GM12874 (cell line): ENCODE data around the gene SEMA5A.

Source experiments
- TF ChIP-seq, protein P1 (sequence below): IDR thresholded peaks from 2 replicates; pipeline ENCODE4 v1.5.1; 2011; ENCODE audit warnings: low read depth, mild to moderate bottlenecking, control low read depth, low read length, moderate library complexity; ENCODE audit not compliant: insufficient read depth

Gene SEMA5A

GRCh38 chr5:9042241-9042640 is 503.6 kb downstream of the SEMA5A start:
- TF ChIP-seq, protein P1, sequence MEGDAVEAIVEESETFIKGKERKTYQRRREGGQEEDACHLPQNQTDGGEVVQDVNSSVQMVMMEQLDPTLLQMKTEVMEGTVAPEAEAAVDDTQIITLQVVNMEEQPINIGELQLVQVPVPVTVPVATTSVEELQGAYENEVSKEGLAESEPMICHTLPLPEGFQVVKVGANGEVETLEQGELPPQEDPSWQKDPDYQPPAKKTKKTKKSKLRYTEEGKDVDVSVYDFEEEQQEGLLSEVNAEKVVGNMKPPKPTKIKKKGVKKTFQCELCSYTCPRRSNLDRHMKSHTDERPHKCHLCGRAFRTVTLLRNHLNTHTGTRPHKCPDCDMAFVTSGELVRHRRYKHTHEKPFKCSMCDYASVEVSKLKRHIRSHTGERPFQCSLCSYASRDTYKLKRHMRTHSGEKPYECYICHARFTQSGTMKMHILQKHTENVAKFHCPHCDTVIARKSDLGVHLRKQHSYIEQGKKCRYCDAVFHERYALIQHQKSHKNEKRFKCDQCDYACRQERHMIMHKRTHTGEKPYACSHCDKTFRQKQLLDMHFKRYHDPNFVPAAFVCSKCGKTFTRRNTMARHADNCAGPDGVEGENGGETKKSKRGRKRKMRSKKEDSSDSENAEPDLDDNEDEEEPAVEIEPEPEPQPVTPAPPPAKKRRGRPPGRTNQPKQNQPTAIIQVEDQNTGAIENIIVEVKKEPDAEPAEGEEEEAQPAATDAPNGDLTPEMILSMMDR = no peak

DNA sequence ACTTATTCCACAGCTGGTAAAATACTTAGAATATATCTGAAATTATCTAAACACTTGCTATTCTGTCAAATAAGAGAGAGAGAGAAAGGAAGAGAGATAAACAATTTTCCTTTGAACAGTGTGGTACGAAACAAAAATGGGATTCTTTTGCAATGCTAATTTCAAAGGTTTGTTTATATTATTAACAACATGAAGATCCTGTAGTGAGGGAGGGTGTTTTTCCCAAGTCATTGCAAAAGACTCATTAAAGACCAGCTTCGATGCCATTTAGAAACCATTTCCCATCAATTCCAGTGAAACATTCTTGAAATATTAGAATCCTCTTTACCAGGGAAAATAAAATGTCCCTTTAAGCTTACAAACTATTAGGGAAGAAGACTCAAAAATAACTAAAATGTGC is 505.4 kb downstream of the SEMA5A start:
- TF ChIP-seq, protein P1 = no peak

- TF ChIP-seq, protein P1 = no peak
Observed at GRCh38 chr5:9037048-9037447, 508.8 kb downstream of the SEMA5A start.

- TF ChIP-seq, protein P1 = no peak
Observed at GRCh38 chr5:9035346-9035745, 510.5 kb downstream of the SEMA5A start.

GRCh38 chr5:9034649-9035048 is 511.2 kb downstream of the SEMA5A start:
- TF ChIP-seq, protein P1 = no peak

DNA sequence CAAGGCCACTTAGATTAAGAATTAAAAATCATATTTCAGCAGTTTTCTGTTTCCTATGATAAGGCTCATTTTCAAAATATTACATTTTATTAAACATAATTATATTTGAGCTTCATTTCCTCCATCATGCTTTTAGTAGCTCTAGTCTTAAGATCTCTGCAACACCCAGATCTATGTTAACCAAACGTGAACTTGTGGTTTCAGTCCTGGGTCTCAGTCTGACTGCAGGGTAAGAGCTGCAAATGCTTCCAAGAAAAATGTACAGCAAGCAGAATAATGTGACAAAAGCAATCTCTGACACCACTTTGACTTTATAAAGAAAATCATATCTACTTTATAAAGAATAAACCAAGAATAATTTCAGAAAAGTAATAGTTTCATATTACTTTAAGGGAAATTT is 512.4 kb downstream of the SEMA5A start:
- TF ChIP-seq, protein P1 = no peak

- TF ChIP-seq, protein P1 = no peak
Observed at GRCh38 chr5:9025942-9026341, 519.9 kb downstream of the SEMA5A start.

- TF ChIP-seq, protein P1 = no peak
Observed at GRCh38 chr5:9020996-9021395, 524.9 kb downstream of the SEMA5A start.
